ENCODE data around the gene ATXN7L1. TPM values are rescaled to one million over a fixed set of nuclear protein-coding genes. Genes with fewer than 3 reads are reported as not detected.
A peak's percentile ranks its signal among the peaks of the same experiment; 100 is the strongest.

ATXN7L1 gene
- total and polyA plus RNA-seq, 7 donors, result 5.4 to 20.5 (median 12.8) TPM

DNA sequence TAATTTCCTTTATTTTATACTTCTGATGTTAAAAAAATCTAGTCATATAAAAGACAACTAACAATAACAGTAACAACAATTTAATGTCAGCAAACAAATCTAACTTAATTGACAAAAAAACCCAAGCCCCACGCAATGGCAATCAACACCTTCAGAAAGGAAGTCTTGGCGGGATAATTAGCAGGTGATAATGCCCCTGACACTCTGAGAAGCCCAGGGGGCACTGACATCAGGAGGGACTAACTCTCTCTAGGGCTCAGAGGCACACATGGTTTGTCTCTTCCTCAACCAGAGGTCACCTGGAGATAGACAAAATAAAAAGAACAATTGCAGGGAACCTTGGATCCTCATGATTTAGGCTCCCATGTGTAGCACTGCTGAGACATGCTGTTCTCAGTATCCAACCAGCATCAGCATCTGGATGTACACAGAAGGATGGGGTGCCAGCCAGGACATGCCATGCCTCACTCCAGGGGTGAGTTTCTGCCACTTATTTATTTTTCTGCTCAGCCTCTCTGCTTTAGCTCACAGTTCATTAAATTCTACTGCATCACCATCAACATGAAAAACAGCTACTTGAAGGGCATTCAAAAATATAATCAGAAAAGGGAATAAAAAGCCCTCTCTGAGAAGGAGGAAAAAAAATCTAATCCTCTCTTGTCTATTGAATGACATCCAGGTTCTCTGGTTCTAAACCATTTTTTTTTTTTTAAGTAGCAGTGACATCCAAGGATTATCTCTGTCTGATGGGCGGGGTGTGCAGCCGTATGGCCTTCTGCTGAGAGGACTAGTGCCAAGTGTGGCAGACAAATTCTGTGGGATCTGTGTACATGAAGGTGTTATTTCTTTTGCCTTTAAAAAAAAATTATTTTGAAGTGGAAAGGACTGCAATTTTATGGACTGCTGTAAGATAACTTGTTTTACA lies 96.3 kb downstream of the ATXN7L1 start:
- TF ChIP-seq POLR2A (IDR thresholded peaks at IDR 0.05) (no peak), POLR2AphosphoS5 (IDR thresholded peaks at IDR 0.05) (peak in 2 of 4 donors; percentile 19 to 27), EP300 (IDR thresholded peaks at IDR 0.05) (peak in 1 of 4 donors; percentile 12)
- TF ChIP-seq, protein P1, sequence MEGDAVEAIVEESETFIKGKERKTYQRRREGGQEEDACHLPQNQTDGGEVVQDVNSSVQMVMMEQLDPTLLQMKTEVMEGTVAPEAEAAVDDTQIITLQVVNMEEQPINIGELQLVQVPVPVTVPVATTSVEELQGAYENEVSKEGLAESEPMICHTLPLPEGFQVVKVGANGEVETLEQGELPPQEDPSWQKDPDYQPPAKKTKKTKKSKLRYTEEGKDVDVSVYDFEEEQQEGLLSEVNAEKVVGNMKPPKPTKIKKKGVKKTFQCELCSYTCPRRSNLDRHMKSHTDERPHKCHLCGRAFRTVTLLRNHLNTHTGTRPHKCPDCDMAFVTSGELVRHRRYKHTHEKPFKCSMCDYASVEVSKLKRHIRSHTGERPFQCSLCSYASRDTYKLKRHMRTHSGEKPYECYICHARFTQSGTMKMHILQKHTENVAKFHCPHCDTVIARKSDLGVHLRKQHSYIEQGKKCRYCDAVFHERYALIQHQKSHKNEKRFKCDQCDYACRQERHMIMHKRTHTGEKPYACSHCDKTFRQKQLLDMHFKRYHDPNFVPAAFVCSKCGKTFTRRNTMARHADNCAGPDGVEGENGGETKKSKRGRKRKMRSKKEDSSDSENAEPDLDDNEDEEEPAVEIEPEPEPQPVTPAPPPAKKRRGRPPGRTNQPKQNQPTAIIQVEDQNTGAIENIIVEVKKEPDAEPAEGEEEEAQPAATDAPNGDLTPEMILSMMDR (IDR thresholded peaks at IDR 0.05), result no peak
- intact Hi-C loops (cut with DNase I), result loop anchor here (10.0 kb wide), 1 partner anchor 365 kb away; no protein-coding TSS in a partner anchor

DNA sequence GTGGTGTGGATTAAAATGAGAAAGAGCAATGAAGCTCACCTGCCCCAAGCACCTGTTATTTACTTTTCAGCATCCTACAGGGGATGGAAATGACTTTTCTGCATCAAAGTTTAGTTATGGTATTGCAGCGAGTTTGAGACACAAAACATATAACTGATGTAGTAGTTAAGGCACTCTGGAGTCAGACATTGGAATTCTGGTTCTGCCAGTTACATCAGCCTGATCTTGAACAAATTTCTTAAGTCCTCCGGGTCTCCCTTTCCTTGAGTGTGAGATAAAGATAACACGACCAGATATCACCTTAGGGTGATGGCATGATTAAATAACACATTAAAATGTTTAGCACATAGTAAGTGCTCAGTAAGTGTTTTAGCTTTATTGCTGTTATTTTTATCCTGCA lies 97.4 kb downstream of the ATXN7L1 start:
- Histone ChIP-seq H3K4me3 (no peak overlapping the region), H3K27ac (peak overlapping the region in 2 of 4 donors; percentile 59 to 68), H3K4me1 (peaks cover 0 to 52% (median 41%) of the 10 kb centered on the region in 4 donors), H3K9me3 (no peaks in the 10 kb centered on the region), H3K27me3 (no peaks in the 10 kb centered on the region), H3K36me3 (no peaks in the 10 kb centered on the region)
- TF ChIP-seq, protein P1 (IDR thresholded peaks at IDR 0.05), result no peak
- TF ChIP-seq POLR2AphosphoS5 (IDR thresholded peaks at IDR 0.05) (no peak), POLR2A (IDR thresholded peaks at IDR 0.05) (no peak), EP300 (IDR thresholded peaks at IDR 0.05) (no peak)
- DNase-seq, result no peak
- intact Hi-C loops (cut with DNase I), result loop anchor here (10.0 kb wide), 1 partner anchor 366 kb away; no protein-coding TSS in a partner anchor
- WGBS, 2 donors, result 90 to 95% methylated on average over 3 of the region's 3 CpGs

More for the DNA sequence above, 96.3 kb downstream of the ATXN7L1 start:
- 74 to 86% methylated on average over 4 of the region's 4 CpGs for WGBS, 2 donors
- Histone ChIP-seq H3K27ac (peak overlapping the region; percentile 5 to 68 (median 46)), H3K36me3 (no peaks in the 10 kb centered on the region), H3K27me3 (no peaks in the 10 kb centered on the region), H3K9me3 (no peaks in the 10 kb centered on the region), H3K4me3 (no peak overlapping the region), H3K4me1 (peaks cover 0 to 54% (median 45%) of the 10 kb centered on the region in 4 donors)
- no peak for DNase-seq

DNA sequence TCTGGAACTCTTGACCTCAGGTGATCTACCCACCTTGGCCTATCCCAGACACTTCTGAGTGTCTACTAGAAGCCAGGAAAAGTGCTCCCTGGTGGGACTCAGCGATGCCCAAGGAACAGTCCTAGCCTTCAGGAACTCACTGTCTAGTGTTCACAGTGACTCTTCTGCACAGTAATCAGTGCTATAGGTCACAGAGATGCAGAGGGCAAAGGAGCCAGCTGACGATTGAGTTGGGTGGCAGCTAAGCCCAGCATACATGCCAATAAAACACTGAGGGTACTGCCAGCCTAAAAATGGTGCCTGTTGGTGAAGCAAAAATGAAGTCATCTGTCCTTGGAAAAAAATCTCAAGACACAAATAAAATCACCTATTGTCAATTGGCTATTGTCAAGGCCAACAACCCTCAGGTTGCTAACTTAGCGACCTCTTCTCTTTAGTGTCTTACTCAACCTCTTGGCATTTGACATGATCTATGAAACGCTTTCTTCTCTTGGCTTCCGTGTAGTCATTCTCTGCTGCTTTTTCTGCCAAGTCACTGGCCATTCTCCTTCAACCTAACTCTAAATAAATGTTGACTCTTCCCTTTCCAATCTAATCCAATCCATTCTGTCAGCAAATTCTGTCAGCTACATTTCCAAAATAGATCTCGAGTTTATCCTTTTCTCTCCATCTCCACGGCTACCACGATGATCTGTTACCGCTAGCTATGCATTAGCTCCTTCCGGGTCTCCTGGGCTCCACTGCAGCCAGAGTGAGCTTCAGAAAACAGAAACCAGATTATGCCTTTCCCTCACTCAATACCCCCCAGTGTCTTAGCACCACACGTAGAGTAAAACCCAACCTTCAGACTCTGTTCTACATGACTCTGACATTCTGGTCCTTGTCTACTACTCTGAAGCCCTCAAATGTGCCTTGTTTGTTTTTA lies 99.2 kb downstream of the ATXN7L1 start:
- H3K4me1 ChIP-seq, result peaks cover 0 to 51% (median 41%) of the 10 kb centered on the region in 4 donors
- H3K27ac ChIP-seq, result peak overlapping the region in 3 of 4 donors; percentile 53 to 65 (median 64)
- 88 to 93% methylated on average over 11 of the region's 11 CpGs for WGBS, 2 donors
- TF ChIP-seq POLR2A (IDR thresholded peaks at IDR 0.05) (no peak), EP300 (IDR thresholded peaks at IDR 0.05) (no peak), POLR2AphosphoS5 (IDR thresholded peaks at IDR 0.05) (peak in 3 of 4 donors; percentile 5 to 63 (median 48))
- TF ChIP-seq, protein P1 (IDR thresholded peaks at IDR 0.05), result no peak
- H3K9me3 ChIP-seq, result no peaks in the 10 kb centered on the region
- no peaks in the 10 kb centered on the region for H3K36me3 ChIP-seq
- no peak for DNase-seq
- intact Hi-C loops (cut with DNase I), result loop anchor here (10.0 kb wide), 1 partner anchor 368 kb away; no protein-coding TSS in a partner anchor
- no peaks in the 10 kb centered on the region for H3K27me3 ChIP-seq
- no peak overlapping the region for H3K4me3 ChIP-seq

DNA sequence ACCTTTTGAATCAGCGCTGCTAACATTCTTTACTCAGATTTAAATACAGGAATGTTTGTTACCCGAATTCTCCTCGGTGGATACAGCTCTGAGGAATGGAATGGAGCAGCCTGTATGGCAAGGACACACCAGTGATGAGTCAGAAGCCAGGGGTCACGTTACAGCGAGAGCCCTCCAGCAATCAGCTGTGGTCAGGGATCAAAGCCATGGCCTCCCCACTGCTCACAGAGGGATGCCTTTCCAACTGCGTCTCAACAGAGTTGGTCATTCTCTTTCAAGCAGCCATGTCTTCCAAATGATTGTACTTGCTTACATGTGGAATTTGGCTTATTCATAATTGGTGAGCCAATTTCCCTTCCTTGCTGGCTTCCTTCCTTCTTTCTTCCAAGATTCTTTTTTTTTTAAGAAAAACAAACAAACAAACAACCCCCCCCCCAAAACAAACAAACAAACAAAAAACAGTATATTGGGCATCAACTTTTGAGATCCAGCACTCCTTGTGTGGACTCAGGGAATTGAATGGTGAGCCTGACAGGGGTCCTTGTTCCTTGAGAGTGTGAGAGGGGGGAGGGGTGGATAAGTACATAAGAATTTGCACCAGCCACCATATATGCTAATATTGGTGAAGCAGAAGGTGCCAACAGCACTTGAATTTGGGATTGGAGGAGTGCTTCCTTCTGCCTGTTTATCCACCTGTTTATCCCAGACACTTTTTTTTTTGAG lies 100.2 kb downstream of the ATXN7L1 start:
- intact Hi-C loops (cut with DNase I), result loop anchor here (10.0 kb wide), 1 partner anchor 369 kb away; no protein-coding TSS in a partner anchor
- 81% methylated on average over 6 of the region's 6 CpGs for WGBS, 2 donors
- no peak for TF ChIP-seq POLR2A (IDR thresholded peaks at IDR 0.05)
- TF ChIP-seq POLR2AphosphoS5 (IDR thresholded peaks at IDR 0.05), result peak in 3 of 4 donors; percentile 16 to 53 (median 52)
- no peak for TF ChIP-seq EP300 (IDR thresholded peaks at IDR 0.05)
- TF ChIP-seq, protein P1 (IDR thresholded peaks at IDR 0.05), result no peak
- Histone ChIP-seq H3K27me3 (no peaks in the 10 kb centered on the region), H3K36me3 (no peaks in the 10 kb centered on the region), H3K4me1 (peaks cover 0 to 51% (median 40%) of the 10 kb centered on the region in 4 donors), H3K27ac (peak overlapping the region in 3 of 4 donors; percentile 53 to 65 (median 64)), H3K9me3 (no peaks in the 10 kb centered on the region), H3K4me3 (no peak overlapping the region)
- peak; percentile 85 for DNase-seq
